Calu3 (cell line): ENCODE measurements around the gene CDCP2. TPM values are rescaled to one million over a fixed set of nuclear protein-coding genes. Genes with fewer than 3 reads are reported as not detected.

Experiments used
- BruUV-seq: library from RNA; stranded (reverse); fragments of 400-500 nt; replicated peaks from 2 replicates; lab custom pipeline; 2021; lab: Mats Ljungman, UMichigan
- CTCF ChIA-PET: fragments of 300-600 bp; sonication (Branson Sonifier 250); formaldehyde crosslinking; loops from one replicate; lab custom pipeline; 2022; ENCODE audit warnings: antibody characterized with exemption; lab: Charles Lee
- DNase-seq: peaks from one replicate; pipeline ENCODE4 v3.0.0; 2022
- H3K27ac Mint-ChIP-seq: one replicate; pipeline ENCODE4 v1.8.0; 2022; ENCODE audit warnings: mixed read lengths; ENCODE audit not compliant: unreplicated experiment
- H3K27me3 Mint-ChIP-seq: one replicate; pipeline ENCODE4 v1.8.0; 2022; ENCODE audit warnings: mixed read lengths; ENCODE audit not compliant: unreplicated experiment
- H3K36me3 Mint-ChIP-seq: one replicate; pipeline ENCODE4 v1.8.0; 2022; ENCODE audit warnings: mild to moderate bottlenecking, moderate library complexity, mixed read lengths; ENCODE audit not compliant: insufficient read depth, unreplicated experiment
- H3K4me1 Mint-ChIP-seq: one replicate; pipeline ENCODE4 v1.8.0; 2022; ENCODE audit warnings: mild to moderate bottlenecking, low read depth, mixed read lengths; ENCODE audit not compliant: unreplicated experiment
- H3K4me3 Mint-ChIP-seq: one replicate; pipeline ENCODE4 v1.8.0; 2022; ENCODE audit warnings: mild to moderate bottlenecking, low read depth, moderate library complexity, mixed read lengths; ENCODE audit not compliant: unreplicated experiment
- H3K9me3 Mint-ChIP-seq: one replicate; pipeline ENCODE4 v1.8.0; 2022; ENCODE audit warnings: low read depth, mixed read lengths; ENCODE audit not compliant: unreplicated experiment
- intact Hi-C: fragments of 100-400 bp; cut with micrococcal nuclease; formaldehyde crosslinking; loops from one replicate; pipeline ENCODE4 v1.10.0; 2022; ENCODE audit not compliant: unreplicated experiment
- total RNA-seq: library from RNA; stranded (reverse); gene quantifications from 2 replicates; pipeline ENCODE4 v1.2.3, GENCODE V29; 2022
- TF ChIP-seq, protein P1 (sequence below): fragments of 200-600 bp; IDR thresholded peaks from one replicate; pipeline ENCODE4 v1.8.0; 2022; ENCODE audit warnings: antibody characterized with exemption; ENCODE audit not compliant: unreplicated experiment

The CDCP2 gene
- total RNA-seq, 1 experiment from 2014 or later = not detected

DNA sequence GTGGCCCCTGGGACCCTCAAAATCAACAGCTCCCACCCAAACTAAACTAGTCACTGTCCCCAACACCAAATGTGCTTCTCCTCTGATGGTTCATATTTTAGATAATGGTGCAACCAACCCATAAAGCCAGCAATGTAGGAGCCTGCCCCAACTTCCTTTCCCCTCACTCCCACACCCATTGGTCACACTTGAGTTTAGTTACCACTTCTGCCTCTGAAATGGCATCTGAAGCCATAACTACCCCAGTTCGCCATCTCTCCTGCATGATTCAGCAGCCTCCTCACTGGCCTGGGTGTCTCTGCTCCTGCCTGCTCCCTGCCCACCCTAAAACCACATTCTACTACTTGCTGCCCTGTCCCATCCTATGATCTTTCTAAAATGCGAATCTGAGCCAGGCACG, 3.4 kb upstream of the CDCP2 start:
- H3K27ac Mint-ChIP-seq = no peak overlapping the region
- TF ChIP-seq, protein P1, sequence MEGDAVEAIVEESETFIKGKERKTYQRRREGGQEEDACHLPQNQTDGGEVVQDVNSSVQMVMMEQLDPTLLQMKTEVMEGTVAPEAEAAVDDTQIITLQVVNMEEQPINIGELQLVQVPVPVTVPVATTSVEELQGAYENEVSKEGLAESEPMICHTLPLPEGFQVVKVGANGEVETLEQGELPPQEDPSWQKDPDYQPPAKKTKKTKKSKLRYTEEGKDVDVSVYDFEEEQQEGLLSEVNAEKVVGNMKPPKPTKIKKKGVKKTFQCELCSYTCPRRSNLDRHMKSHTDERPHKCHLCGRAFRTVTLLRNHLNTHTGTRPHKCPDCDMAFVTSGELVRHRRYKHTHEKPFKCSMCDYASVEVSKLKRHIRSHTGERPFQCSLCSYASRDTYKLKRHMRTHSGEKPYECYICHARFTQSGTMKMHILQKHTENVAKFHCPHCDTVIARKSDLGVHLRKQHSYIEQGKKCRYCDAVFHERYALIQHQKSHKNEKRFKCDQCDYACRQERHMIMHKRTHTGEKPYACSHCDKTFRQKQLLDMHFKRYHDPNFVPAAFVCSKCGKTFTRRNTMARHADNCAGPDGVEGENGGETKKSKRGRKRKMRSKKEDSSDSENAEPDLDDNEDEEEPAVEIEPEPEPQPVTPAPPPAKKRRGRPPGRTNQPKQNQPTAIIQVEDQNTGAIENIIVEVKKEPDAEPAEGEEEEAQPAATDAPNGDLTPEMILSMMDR = no peak
- H3K27me3 Mint-ChIP-seq = peaks cover 10% of the 10 kb centered on the region
- H3K36me3 Mint-ChIP-seq = peaks cover 10% of the 10 kb centered on the region
- intact Hi-C loops = no loop called here
- peaks cover 15% of the 10 kb centered on the region for H3K4me1 Mint-ChIP-seq
- BruUV-seq = no TSS peak
- no peaks in the 10 kb centered on the region for H3K9me3 Mint-ChIP-seq
- DNase-seq = no peak
- no peak overlapping the region for H3K4me3 Mint-ChIP-seq
- CTCF ChIA-PET = no interaction called here

DNA sequence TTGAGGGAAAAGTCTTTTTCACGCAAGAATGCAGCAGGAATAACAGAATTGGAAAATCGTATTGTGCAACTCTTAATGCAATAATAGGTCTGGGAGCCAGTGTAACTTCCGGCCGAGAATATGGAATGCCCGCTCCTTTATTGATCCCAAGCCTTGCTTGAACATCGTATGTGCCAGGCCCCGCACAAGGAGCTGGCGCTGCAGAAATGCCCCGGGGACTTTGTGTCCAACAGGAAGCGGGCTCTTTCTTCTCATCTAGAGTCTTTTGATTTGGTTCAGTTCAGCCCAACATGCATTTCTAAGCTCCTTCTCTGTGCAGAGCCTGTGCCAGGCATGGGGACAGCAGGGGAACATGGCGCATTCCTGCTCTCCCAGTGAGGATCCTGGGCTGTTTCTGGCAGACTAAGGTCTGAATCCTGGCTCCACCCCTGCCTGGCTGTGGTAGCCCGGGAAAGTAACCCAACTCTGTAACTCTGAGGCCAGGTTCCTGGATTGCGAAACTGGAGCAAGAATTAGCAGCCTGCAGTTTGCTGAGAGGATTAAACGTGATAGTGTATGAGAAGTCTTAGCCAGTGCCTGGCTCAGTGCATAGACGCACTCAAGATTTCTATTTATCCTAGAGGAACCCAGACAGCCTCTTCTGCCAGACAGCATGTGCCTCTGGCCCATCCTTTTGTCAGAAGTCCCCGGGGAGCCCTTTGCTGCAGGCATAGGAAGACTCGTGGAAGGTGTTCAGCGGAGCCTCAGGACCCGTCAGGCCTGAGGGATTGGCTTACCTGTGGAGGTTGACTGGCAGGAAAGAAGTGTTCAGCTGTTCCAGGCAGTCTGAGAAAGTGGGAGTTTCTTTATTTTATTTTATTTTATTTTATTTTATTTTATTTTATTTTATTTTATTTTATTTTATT, 987 bp upstream of the CDCP2 start:
- peaks cover 15% of the 10 kb centered on the region for H3K4me1 Mint-ChIP-seq
- H3K27me3 Mint-ChIP-seq = no peaks in the 10 kb centered on the region

DNA sequence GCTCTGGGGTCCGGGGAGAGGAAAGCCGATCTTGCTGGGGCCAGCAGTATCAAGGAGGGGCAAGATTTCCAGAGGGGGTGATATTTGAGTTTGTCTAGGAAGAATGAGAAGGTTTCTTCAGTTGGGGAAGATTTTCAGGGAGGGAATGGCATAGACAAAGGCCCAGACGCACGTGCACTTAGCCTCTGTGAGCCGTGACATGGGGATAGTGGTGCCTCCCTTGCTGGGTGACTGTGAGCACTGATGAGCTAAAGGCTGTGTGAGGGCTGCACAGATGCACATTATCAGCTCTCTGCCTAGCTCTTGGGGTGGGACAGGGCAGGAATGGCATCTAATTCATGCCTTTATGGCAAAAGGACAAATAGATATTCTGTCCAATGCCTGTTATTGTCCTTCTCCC, 1.8 kb downstream of the CDCP2 start:
- H3K9me3 Mint-ChIP-seq = no peaks in the 10 kb centered on the region
- BruUV-seq = no TSS peak
- peaks cover 6% of the 10 kb centered on the region for H3K36me3 Mint-ChIP-seq
- peaks cover 15% of the 10 kb centered on the region for H3K4me1 Mint-ChIP-seq
- no peak for DNase-seq
- no peak overlapping the region for H3K4me3 Mint-ChIP-seq
- CTCF ChIA-PET = interaction anchor here (0.5 kb wide), 1 partner anchor 53 kb away, joined by 4 read pairs; no protein-coding TSS in a partner anchor
- no peaks in the 10 kb centered on the region for H3K27me3 Mint-ChIP-seq
- intact Hi-C loops = no loop called here
- TF ChIP-seq, protein P1 = no peak
- no peak overlapping the region for H3K27ac Mint-ChIP-seq

More for the DNA sequence above, 987 bp upstream of the CDCP2 start:
- Mint-ChIP-seq H3K4me3 (no peak overlapping the region), H3K36me3 (peaks cover 10% of the 10 kb centered on the region), H3K9me3 (no peaks in the 10 kb centered on the region), H3K27ac (peak overlapping the region; percentile 40)
- no TSS peak for BruUV-seq
- DNase-seq = peak; percentile 68
- TF ChIP-seq, protein P1 = no peak
- CTCF ChIA-PET = no interaction called here
- intact Hi-C loops = no loop called here

DNA sequence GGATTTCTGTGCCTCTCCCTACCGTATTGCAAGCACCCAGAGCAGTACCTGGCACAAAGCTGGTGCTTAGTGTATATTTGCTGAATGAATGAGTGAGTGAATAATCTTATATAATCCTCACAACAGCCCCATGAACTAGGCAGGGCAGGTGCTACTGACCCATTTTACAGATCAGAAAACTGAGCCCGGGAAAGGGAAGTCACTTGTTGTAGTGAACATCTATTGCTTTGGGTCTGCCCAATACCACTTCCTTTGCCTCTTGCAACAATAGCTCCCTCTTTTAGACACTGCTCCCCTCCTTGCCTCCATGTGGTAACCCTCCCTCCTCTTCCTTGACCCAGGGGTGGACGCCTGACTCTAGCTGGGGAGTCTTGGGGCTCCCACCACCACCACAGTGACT, 3.1 kb downstream of the CDCP2 start:
- Mint-ChIP-seq H3K36me3 (peaks cover 6% of the 10 kb centered on the region), H3K4me1 (peaks cover 15% of the 10 kb centered on the region), H3K27me3 (no peaks in the 10 kb centered on the region), H3K27ac (no peak overlapping the region), H3K4me3 (no peak overlapping the region), H3K9me3 (no peaks in the 10 kb centered on the region)
- intact Hi-C loops = no loop called here
- DNase-seq = no peak
- CTCF ChIA-PET = no interaction called here
- no TSS peak for BruUV-seq
- TF ChIP-seq, protein P1 = no peak
